Stimulated activated CD8-positive, alpha-beta memory T cell treated with anti-CD3 and anti-CD28 coated beads, Interleukin-7, amount 100 ng/mL, for 1 hour (primary cell): ENCODE results near the gene NAP1L3.
A peak's percentile ranks its signal among the peaks of the same experiment; 100 is the strongest.

ENCODE experiments used
- DNase-seq, 2 donors: peaks; one replicate each; pipeline ENCODE4 v3.0.0-alpha.2; 2020; ENCODE audit warnings: low read depth in 2 of 2

Gene NAP1L3, protein sequence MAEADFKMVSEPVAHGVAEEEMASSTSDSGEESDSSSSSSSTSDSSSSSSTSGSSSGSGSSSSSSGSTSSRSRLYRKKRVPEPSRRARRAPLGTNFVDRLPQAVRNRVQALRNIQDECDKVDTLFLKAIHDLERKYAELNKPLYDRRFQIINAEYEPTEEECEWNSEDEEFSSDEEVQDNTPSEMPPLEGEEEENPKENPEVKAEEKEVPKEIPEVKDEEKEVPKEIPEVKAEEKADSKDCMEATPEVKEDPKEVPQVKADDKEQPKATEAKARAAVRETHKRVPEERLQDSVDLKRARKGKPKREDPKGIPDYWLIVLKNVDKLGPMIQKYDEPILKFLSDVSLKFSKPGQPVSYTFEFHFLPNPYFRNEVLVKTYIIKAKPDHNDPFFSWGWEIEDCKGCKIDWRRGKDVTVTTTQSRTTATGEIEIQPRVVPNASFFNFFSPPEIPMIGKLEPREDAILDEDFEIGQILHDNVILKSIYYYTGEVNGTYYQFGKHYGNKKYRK

DNA sequence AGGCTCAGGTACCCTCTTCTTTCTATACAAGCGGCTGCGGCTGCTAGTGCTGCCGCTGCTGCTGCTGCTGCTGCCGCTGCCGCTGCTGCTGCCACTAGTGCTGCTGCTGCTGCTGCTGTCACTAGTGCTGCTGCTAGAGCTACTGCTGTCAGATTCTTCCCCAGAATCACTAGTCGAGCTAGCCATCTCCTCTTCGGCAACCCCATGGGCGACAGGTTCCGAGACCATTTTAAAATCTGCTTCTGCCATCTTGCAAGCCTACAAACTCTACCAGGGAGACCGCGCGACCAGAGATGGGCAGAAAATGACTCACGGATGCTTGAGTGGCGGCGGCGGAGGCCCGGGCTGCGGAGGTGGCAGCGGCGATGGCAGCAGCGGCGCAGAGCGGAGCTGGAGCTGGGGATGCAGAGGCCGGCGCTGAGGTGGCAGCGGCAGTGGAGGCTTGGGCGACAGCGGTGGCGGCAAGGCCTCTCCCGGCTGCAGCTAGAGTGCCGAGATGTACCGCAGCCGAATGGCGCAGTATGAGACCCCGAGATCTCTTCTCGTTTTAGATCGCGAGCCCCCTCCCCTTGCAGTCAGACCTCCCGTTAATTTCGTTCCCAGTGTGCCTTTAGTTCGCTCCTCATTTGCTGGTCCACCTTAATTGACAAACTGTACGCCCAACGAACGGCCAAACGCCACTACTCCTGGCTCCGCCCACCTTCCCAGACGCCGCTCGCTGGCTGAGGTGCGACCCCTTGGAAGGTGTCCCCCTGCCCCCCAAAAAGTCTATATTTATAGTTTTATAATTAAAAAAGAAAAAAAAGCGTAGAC is at the start of gene NAP1L3:
TSS of gene NAP1L3 (minus strand) at position 523 of the 813 bp plus-strand sequence. CDS start at position 249, 274 bp downstream.
- peak; percentile 11 to 18 for DNase-seq

DNA sequence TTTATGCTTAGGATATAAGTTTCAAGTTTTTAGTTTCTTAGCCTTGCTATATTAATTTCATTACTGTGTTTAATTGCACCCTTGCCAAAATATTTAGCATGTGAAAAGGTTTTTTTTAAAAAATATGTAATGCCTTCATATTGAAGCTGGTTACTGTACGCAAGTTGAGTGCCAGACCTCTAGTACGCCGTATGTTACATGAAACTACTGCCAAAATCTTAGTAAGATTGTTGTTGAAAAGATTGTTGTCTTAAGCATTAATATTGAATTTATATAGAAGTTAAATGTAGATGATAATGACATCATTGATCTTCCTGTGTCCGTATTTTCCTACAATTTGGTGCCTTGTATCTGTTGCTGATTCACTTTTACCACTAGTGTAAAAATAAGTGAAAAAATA is 37.7 kb upstream of the NAP1L3 start:
- no peak for DNase-seq

GRCh38 chrX:93703701-93704100 is 30.3 kb upstream of the NAP1L3 start:
- DNase-seq: no peak

- DNase-seq: no peak
These were observed 22.6 kb upstream of the NAP1L3 start for GRCh38 chrX:93695981-93696380.

- no peak for DNase-seq
These were observed 492 bp upstream of the NAP1L3 start, which contains the start of gene FAM133A for GRCh38 chrX:93673869-93674271. Gene FAM133A (plus strand): TSS chrX:93674206. CDS start chrX:93709420, 35,214 bp downstream.

GRCh38 chrX:93660575-93660974 is 12.8 kb downstream of the NAP1L3 start:
- no peak for DNase-seq

DNA sequence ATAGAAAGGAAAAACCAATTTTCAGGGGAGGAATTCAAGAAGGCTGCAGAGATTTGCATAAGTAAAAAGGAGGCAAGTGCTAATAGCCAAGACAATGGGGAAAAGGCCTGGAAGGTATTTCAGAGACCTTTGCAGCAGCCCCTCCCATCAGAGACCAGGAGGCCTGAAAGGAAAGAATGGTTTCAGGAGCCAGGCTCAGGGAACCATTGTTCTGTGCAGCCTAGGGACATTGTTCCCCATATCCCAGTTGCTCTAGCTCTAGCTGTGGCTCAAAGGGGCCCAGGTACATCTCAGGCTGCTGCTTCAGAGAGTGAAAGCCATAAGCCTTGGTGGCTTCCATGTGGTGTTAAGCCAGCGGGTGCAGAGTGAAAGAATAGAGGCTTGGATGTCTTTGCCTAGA is 24.0 kb downstream of the NAP1L3 start:
- no peak for DNase-seq

DNA sequence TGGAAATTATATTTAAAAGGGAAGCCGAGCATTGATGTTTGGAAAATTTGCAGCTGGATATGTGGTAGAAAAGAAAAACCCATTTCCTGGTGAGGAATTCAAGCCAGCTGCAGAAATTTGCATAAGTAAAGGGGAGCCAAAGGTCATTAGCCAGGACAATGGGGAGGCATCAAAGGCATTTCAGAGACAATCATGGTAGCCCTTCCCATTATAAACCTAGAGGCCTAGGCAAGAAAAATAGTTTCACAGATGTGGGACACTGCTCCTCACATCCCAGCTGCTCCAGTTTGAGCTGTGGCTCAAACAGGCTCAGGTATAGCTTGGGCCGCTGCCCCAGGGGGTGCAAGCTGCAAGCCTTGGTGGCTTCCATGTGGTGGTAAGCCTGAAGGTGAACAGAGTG is 35.8 kb downstream of the NAP1L3 start:
- no peak for DNase-seq
